DMS114 treated with DMSO at 0.1 percent for 48 hours (cell line): ENCODE measurements around the gene UQCRH.
A peak's percentile ranks its signal among the peaks of the same experiment; 100 is the strongest.
"Not testable (repeated sequence)": the region's sequence is repeated elsewhere in the genome, so short reads cannot be mapped to it uniquely, and the experiment has no call there.

Experiments
- DNase-seq: peaks from one replicate; lab custom pipeline; 2025; ENCODE audit not compliant: unreplicated experiment; lab: John Stamatoyannopoulos, UW

Gene UQCRH

DNA sequence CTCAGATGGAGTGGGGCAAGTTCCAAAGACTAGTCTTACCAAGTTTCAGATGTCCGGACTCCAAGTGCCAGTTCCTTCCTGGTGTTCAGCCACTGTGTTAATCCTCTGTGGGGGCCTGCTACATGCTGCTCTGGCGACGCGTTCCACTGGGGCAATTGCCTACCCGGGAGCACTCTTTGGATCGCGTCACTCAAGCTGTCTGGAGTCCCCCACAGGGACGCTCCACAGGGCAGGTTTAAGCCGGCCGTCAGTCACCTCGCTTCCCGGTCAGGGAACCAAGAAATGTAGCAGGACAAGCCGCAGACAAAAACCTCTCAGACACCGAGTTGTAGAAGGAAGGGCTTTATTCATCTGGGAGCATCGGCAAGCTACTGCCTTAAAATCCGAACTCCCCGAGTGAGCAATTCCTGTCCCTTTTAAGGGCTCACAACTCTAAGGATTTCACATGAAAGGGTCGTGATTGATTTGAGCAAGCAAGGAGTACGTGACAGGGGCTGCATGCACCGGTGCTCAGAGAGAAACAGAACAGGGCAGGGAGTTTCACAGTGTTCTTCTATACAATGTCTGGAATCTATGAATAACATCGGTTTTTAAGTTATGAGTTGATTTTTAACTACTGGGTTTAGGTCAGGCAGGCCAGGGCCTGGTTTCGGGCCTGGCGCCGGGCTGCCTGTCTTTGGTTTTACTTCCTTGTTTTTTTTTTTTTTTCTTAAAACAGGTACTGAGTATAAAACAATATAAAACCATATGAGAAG is 28.5 kb downstream of the UQCRH start:
- DNase-seq = not testable (repeated sequence)

DNA sequence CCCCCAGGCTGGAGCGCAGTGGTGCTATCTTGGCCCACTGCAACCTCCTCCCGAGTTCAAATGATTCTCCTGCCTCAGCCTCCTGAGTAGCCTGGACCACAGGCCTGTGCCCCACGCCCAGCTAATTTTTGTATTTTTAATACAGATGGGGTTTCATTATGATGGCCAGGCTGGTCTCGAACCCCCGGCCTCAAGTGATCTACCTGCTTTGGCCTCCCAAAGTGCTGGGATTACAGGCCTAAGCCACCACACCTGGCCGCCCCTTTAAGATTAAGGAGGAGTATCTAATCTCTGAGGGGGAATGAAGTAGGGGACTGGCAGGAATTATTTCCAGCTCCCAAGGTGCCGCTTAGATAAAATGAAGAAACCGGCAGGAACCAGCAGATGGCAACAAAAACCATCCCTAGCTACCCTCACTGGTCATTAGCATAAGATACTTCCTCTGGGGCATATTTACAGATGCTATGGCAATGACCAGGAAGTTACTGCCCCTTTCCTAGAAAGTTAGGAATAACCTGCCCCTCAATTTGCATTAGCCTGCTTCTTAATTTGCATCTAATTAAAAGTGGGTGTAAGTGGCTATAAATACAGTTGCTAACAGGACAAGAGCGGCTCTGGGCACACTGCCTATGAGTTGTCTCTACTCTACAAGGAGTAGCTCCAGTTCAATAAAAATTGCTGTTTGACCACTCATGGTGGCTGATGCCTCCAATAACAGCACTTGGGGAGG is 30.0 kb downstream of the UQCRH start:
- peak; percentile 43 for DNase-seq

DNA sequence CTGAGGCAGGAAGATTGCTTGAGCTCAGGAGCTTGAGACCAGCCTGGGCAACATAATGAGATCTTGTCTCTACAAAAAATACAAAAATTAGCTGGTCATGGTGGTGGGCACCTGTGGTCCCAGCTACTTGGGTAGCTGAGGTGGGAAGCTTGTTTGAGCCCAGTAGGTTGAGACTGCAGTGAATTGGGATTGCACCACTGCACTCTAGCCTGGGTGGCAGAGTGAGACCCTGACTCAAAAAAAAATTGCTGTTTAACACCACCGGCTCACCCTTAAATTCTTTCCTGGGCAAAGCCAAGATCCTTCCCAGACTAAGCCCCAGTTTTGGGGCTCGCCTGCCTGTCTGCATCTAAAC is 30.5 kb downstream of the UQCRH start:
- DNase-seq = no peak

DNA sequence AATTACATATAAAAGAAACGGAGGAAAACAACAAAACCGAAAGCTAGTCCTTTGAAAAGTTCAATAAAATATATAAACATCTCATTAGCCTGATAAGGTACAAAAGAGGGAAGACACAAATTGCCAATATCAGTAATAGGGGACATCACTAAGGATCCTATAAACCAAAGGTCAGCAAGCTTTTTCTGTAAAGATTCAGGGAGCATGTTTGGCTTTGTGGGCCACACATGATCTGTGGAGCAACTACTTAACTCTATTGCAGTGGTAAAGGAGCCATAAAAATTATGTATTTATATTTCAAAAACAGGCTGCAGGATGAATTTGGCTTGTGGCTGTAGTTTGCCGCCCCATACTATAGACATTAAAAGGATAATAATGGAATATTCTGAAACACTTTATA is 31.6 kb downstream of the UQCRH start:
- no peak for DNase-seq

DNA sequence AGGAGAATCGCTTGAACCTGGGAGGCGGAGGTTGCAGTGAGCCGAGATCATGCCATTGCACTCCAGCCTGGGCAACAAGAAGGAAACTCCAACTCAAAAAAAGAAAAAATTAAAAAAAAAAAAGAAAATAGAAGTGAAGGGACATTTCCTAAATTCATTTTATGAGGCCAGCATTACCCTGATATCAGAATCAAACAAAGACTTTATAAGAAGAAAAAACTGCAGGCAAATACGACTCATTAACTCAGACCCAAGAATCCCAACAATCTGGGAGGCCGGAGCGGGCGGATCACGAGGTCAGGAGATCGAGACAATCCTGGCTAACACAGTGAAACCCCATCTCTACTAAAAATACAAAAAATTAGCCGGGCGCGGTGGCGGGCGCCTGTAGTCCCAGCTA is 33.9 kb downstream of the UQCRH start:
- DNase-seq = not testable (repeated sequence)

DNA sequence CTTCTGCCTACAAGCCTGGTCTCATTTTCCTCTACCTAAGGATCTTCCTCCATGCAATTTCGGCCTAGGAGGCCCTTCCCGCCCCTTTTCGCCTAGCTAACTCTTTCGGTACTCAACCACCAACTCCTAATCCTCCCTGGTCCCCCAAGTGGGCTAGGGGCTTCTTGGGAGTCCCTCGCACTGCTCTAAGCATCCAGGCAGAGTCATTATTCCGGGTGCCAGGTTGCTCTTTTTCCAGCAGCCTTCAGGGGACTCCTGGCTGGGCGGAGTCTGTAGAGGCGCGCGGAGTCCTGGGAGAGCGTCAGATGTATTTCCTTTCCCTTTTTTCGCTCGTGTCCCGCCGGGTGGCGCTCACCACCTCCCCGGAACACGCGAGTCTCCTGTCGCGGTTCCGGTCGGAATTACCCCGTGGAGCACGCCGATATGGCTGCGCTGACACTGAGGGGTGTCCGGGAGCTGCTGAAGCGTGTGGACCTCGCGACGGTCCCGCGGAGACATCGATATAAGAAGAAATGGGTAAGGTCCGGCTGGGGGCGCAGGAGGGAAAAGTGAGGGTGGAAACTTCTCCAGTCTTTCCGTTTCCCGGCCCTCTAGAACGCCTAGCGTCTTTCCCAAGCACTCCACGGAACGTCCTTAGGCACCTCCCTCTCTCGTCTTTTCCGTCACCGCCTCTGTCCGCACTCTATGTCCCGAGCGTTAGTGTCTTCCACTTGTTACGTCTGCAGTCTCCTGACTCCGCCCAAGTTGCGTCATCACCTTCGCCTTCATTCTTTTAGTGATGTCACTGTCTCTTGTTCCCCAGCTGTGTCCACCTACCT is 37.1 kb downstream of the UQCRH start, which contains the start of gene NSUN4:
Gene NSUN4, plus strand, starts transcription at position 404 of the 818 bp plus-strand sequence. Its CDS starts 20 bp downstream, at position 424.
- peak; percentile 97 for DNase-seq

DNA sequence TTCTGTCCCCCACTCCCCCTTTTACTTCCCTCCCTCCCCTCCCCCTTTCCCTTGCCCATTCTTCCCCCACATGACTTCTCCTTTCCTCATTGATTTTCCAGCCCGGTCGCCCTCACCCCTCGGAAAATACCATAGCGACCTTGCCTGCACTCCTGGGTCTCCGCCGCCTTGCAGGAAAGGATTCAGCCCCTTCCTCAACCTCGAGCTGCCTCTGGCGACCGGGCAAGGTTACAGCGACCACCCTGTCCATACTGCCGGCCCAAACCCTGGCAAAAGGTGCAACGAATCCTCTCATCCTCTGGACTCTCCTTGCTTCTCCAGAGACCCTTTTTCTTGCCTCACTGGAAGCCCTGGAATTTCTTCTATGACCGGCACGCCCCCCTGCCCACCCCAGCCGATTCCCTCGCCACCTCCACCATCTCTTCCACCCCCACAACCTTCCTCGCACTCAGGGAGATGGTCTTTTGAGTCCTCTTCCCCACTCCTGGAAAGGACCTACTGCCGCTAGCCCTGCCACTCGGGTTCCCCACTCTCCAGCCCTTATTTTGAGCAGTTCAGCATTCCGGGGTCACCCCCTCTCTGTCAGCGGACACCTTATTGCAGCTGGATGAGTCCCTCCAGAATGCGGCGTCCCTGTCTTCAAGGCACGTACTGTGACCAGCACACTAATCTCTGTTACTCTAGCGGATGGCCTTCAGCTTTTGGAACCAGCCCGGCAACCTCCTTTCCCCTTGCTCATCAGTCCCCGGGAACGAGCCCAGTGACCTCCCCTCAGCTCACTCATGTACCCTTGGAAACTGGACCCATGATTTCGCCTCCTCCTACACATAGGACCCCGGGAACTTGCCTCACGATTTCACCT is 38.0 kb downstream of the UQCRH start:
- DNase-seq = no peak

DNA sequence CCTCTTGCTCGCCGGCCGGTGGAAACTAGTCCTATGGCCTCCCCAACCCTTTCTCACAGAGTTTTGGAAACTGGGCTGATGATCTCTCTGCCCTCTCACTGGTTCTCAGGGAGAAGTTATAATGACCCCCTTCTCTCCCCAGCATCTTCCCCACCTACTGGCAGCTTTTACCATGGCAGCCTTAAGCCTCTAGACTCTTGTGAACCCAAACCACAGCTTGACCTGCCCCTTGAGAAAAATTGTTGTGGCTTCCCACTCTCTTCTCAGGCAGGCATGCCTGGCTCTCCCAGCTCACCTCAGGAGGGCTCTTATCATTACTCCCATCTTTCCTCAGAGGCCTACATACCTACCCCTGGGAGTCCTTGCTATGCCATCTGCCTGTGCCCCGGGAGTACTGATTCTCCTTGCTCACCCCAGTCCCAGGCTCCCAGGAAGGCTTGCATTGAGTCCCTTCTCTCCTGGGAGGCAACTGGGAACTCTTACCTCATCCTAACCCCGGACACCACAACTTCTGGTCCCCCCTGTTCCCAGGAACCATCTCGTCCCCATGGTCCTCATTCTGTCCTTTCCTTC is 38.7 kb downstream of the UQCRH start:
- peak; percentile 15 for DNase-seq

DNA sequence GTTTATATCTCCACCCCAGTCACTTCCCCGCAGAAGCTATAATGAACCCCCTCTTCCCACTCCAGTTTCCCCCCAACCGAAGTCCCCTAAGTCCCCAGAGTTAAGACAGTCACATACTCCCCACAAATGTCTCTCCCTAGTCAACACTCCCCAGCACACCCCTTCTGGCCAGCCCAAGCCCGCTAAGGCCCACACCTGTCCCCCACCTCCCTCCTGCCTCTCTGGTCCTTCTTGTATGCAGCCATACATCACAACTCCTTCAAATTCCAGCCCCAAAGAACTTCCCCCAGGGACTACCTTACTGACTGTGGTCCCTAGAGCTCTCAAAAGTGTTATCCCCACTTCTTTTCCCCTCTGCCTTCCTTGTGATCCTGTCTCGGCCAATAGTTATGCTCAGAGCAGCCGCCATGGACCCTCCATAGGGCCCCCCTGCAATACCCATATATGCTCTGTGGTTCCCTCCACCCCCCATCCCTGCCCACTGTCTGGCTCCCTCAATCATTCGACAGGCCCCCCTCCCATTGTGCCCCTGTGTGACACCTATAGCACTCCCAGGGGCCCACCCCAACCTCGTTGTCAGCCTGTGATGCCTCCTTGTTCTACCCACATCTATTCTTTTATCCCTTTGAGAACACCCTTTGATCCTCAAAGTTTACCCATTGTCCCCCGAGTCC is 39.3 kb downstream of the UQCRH start:
- DNase-seq = no peak

DNA sequence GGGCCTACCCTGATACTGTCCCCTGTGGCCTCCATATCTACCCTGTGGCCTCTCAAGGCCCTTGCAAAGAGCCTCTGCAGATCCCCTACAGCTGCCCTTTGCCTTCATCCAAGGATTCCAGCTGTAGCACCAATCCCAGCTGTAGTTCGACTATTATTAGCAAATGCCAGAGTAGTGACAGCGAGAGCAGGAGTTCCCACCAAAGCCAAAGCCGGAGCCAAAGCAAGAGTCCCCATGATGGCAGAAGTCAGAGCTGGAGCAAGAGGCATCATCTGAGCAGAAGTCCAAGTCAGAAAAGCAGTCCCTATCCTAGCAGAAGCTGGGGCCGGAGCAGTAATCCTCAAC is 39.8 kb downstream of the UQCRH start:
- no peak for DNase-seq

DNA sequence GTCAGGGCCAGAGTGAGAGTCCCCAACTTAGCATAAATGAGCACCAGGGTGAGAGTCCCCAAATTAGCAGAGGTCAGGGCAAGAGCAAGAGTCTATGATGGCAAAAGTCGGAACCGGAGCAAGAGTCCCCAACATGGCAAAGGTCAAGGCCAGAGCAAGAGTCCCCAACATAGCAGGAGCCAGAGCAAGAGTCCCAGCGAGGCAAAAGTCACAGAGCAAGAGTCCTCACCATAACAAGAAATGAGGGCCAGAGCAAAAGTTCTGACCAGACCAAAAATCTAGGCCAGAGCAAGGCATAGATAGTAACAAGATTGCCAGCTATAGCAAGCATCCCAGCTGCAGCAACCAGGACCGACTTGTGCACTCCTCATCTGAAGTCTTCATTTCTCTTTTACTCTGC is 40.2 kb downstream of the UQCRH start:
- no peak for DNase-seq

DNA sequence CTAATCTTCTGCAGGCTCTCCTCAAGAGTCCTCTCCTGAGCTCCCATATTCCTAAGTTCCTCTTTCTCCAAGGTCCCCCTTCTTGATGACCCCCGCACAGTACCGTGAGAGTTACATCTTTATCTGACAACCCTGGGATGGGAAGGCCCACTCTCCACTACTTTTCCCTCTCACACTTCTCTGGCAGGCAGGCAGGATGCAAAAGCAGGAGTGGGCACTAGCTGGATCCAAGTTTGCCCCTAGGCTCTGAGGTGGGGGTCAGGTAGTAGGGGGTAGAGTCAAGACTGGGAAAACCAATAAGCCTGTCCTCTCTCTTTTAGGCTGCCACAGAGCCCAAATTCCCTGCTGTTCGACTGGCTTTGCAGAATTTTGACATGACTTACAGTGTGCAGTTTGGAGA is 41.0 kb downstream of the UQCRH start:
- DNase-seq = no peak

DNA sequence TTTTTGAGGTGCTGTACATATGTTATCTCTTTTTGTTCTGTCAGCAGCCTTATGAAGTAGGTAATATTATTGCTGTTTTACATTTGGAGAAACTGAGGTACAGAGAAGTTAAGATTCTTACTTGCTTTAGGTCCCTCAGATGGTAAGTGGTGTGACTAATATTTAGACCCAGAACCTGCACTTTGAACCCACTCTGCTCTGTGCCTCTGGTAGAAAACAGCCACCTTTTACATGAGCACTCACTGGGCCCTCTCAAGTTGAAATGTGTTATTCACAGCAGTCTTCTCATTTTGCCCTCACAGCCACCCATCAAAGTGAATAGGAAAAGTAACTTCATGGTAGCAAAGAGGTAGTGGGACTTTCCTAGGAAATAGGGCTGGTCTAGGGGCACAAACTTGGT is 41.8 kb downstream of the UQCRH start:
- no peak for DNase-seq

DNA sequence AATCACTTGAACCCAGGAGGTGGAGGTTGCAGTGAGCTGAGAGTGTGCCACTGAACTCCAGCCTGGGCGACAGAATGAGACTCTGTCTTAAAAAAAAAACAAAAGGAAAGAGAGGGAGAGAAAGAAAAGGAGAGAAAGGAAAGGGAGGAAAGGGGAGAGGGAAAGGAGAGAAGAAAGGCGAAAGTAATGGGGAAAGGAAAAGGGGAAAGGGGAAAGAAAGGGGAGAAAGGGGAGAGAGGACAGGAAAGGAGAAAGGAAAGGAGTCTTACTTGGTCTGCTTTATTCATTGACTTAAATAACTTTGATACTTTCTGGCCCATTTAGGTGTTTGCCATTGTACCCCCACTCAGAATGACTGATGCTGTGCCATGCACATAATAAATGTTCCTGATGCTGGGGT is 48.9 kb downstream of the UQCRH start:
- DNase-seq = no peak

DNA sequence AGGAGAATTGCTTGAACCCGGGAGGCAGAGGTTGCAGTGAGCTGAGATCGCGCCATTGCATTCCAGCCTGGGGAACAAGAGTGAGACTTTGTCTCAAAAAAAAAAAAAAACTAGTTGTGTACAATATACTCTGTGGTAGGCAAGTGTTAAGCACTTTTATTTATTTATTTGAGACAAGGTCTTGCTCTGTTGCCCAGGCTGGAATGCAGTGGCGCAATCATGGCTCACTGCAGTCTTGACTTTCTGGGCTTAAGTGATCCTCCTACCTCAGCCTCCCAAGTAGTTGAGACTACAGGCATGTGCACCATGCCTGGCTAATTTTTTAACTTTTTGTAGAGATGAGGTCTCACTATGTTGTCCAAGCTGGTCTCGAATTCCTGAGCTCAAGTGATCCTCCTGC is 52.4 kb downstream of the UQCRH start:
- DNase-seq = not testable (repeated sequence)

DNA sequence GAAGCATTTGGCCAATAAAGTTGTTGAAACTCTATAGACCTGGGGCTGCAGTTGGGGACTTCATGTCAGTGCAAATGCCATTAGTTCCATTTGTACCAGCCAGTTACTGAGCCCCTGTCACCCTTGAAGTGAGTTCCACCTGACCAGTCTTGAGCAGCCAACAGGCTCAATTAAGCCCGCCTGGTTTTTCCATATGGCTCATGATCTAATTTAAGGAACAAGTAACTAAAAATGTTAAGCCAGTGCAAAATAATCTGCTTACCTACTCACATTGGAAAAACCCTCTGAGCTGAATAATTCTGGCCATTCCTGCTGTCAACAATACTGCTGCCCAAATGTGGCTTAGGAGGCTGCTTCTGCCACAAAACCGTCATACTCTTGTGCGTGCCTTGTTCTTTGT is 58.7 kb downstream of the UQCRH start:
- no peak for DNase-seq

DNA sequence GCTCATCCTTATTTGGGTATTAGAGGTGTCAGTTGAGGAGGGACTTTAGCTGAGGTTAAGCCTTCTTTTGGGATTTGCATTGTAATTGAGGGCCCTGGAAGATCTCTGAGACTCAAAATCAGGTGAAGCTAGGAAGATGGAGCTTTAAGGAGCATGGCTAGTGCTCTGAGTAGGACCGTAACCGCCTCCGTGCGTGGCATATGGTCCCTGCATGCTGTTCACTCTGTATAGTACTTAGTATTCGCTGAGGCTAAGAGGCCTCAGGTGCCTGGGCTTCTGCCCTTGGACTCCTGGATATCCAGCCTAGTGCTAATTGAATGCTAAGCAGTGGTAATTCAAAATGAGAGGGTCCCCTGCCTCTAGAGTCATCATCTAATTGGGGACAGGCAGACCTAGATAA is 59.6 kb downstream of the UQCRH start:
- no peak for DNase-seq

DNA sequence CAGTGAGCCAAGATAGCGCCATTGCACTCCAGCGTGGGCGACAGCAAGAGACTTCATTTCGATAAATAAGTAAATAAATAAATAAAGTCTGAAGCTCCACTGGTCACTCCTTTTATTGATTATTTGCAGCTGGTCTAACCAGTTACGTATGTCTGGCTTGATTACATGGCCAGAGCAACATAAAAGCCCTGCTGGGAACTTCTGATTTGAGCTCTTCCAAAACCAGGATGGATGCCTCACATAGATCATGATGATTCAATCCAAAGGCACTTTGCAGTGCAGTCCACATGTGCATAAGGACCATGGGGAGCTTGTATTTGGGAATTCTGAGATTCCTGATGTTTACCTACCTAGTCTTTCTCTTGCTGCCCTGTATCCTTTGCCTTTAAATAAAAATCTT is 61.1 kb downstream of the UQCRH start:
- no peak for DNase-seq

DNA sequence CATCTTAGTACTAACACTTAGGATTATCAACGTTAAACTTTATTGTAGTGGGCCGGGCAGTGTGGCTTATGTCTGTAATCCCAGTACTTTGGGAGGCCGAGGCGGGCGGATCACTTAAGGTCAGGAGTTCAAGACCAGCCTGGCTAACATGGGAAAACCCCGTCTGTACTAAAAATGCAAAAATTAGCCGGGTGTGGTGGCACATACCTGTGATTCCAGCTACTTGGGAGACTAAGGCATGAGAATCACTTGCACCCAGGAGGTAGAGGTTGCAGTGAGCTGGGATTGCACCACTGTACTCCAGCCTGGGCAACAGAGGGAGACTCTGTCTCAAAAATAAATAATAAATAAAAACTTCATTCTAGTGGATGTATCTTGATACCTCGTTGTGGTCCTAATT is 62.3 kb downstream of the UQCRH start:
- DNase-seq = not testable (repeated sequence)
